GM19397 (cell line): ENCODE measurements around the gene CACNA1G.

Experiments
- ATAC-seq: cut with Tn5 transposase; IDR thresholded peaks from one replicate; pipeline ENCODE4 v1.9.1; 2021; ENCODE audit warnings: mild to moderate bottlenecking, moderate library complexity; ENCODE audit not compliant: unreplicated experiment

CACNA1G gene

GRCh38 chr17:50564916-50565315, 4.4 kb downstream of the CACNA1G start:
- ATAC-seq: no peak

DNA sequence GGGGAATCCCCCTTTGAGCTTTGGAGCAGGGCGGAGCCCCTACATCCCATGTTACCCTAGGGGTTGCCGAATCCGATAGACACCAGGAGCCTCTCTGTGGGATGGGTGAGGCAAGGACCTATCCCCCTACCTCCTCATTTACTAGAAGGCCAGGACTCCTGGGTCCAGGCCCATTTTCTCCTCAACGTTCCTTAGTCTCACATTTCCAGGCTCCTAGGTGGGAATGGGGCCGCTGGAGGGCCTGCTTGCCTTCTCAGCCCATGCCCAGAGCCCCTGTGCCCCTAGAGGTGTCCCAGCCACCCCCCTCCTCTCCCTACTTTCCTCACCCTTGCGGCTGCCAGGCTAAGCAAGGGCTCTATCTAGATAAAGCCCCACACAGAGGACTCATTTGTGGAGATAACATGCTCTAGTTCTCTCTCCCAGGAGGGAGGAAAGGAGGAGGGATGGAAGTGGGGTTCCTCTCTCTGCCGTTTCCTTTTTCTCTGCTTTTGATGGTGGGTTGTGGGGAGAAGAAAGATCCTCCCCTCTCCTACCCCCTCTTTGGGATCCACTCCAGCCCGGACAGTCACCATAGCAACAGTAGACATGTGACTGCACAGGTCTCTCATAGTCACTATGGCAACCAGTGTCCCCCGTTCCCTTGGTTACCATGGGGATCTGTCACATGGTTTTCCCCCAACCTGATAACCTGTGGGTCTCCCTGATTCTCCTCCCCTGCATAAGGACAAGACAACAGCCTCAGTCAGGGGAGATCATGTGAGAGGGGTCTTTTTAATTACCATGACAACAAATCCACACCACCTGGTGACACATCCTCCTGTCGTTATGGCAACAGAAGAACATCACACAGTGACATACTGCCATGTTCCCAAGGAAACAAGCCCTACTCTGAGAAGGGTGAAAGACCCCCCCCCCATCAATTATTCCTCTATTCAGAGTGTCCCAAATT, 5.2 kb downstream of the CACNA1G start:
- ATAC-seq: no peak

- ATAC-seq: no peak
Observed at GRCh38 chr17:50566886-50567285, 6.4 kb downstream of the CACNA1G start.

- ATAC-seq: no peak
Observed at GRCh38 chr17:50568659-50569058, 8.1 kb downstream of the CACNA1G start.

DNA sequence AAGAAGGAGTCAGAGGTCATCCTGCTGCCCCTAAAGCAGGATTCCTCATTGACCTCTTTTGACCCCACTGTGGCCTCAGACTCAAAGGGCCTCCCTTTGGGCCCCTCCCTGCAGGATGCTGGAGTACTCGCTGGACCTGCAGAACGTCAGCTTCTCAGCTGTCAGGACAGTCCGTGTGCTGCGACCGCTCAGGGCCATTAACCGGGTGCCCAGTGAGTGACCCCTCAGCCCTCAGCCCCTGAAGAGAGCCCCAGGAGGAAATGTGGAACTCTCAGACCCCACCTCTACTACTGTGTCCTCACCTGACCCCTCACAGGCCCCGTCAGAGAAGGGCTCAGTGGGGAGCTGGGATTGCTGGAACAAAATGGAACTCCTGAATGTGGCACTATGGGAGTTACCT, 9.1 kb downstream of the CACNA1G start:
- no peak for ATAC-seq

- ATAC-seq: no peak
Observed at GRCh38 chr17:50570032-50570431, 9.5 kb downstream of the CACNA1G start.

GRCh38 chr17:50570528-50570927, 10.0 kb downstream of the CACNA1G start:
- ATAC-seq: no peak

GRCh38 chr17:50571681-50572080, 11.2 kb downstream of the CACNA1G start:
- ATAC-seq: no peak

DNA sequence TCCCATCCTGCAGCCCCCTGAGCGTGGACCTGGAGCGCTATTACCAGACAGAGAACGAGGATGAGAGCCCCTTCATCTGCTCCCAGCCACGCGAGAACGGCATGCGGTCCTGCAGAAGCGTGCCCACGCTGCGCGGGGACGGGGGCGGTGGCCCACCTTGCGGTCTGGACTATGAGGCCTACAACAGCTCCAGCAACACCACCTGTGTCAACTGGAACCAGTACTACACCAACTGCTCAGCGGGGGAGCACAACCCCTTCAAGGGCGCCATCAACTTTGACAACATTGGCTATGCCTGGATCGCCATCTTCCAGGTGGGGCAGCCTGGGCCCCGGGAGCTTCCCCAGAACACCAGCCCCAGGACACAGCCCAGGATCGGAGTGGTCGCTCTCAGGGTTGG, 12.0 kb downstream of the CACNA1G start:
- ATAC-seq: no peak

- ATAC-seq: no peak
Observed at GRCh38 chr17:50573866-50574611, 13.5 kb downstream of the CACNA1G start.

DNA sequence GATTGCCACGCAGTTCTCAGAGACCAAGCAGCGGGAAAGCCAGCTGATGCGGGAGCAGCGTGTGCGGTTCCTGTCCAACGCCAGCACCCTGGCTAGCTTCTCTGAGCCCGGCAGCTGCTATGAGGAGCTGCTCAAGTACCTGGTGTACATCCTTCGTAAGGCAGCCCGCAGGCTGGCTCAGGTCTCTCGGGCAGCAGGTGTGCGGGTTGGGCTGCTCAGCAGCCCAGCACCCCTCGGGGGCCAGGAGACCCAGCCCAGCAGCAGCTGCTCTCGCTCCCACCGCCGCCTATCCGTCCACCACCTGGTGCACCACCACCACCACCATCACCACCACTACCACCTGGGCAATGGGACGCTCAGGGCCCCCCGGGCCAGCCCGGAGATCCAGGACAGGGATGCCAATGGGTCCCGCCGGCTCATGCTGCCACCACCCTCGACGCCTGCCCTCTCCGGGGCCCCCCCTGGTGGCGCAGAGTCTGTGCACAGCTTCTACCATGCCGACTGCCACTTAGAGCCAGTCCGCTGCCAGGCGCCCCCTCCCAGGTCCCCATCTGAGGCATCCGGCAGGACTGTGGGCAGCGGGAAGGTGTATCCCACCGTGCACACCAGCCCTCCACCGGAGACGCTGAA, 15.2 kb downstream of the CACNA1G start:
- ATAC-seq: no peak

DNA sequence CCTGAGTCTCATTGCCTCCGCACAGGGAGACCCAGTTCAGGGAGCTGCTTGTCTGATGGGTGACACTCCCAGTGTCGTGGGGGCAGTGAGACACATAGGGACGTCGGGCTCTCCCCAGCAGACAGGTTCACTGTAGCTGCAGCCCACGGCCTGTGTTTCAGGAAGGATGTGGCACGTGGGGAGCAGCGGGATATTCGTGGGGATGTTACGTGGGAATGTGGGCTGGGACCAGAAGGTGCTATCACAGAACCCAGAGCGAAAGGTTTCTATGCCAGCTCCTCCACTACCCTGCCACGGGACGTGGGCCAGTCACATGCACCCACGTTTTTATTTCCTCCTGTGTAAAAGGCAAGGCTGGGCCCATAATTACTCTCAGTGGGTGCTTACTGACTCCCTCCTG, 16.3 kb downstream of the CACNA1G start:
- no peak for ATAC-seq

- no peak for ATAC-seq
Observed at GRCh38 chr17:50577451-50577954, 17.0 kb downstream of the CACNA1G start.

DNA sequence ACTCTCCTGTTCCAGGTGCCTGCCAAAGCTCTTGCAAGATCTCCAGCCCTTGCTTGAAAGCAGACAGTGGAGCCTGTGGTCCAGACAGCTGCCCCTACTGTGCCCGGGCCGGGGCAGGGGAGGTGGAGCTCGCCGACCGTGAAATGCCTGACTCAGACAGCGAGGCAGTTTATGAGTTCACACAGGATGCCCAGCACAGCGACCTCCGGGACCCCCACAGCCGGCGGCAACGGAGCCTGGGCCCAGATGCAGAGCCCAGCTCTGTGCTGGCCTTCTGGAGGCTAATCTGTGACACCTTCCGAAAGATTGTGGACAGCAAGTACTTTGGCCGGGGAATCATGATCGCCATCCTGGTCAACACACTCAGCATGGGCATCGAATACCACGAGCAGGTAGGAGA, 17.7 kb downstream of the CACNA1G start:
- ATAC-seq: no peak

GRCh38 chr17:50579399-50579798, 18.9 kb downstream of the CACNA1G start:
- no peak for ATAC-seq

GRCh38 chr17:50580646-50581045, 20.1 kb downstream of the CACNA1G start:
- ATAC-seq: no peak

DNA sequence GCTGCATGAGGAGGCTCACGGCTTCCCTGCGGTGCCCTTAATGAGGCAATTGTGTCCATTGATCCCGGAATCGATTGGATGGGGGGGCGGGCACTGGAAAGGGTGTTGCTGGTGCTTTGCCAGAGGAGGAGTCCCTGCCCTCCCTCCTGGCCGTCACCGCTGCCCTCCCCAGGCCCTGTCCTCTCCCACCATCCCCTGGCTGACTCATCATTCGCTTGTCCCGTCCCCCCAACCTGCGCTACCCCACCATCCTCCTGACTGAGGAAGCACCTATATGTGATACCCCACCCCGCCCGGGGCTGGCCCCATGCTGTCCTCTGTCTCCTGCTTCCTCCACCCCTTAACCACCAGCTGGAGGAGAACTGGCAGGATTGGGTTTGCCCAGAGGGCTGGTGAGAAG, 20.8 kb downstream of the CACNA1G start:
- ATAC-seq: no peak

GRCh38 chr17:50582741-50583140, 22.2 kb downstream of the CACNA1G start:
- ATAC-seq: no peak

DNA sequence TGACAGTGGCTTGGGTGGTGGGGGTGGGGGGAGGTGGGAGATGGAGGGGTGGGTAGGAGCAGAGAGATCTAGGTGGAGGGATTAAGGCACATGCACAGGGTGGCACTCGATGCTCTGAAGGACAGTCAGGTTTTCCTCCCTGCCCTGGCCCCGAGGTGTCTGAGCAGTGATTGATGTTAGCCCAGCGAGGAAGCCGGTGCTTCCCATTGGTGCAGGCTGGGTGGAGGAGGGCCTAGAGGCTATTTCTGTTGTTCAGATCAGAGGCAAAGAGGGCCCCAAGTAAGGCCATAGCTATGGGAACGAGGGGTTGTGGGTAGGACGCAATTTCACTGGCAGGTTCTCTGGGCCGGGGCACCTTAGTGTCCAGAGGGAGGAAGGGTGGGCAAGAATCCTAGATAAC, 23.1 kb downstream of the CACNA1G start:
- no peak for ATAC-seq

- ATAC-seq: no peak
Observed at GRCh38 chr17:50584116-50584515, 23.6 kb downstream of the CACNA1G start.

DNA sequence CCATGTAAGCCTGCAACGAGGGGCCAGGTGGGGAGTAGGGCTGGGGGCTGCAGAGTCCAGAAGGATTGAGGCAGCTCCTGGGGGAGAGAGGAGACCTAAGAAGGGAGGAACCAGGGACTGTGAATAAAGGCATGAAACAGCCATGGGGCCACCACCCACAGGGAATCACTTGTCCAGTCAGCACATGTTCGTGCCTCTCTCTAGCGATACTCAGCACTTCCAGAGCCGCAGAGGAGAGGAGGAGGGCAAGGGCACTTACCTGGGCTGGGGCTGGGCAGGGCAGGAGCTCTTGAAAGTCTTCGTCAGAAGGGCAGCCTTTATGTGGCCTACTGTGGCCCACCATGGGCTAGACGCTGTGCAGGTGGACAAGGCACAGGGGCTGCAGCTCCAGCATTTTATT, 24.2 kb downstream of the CACNA1G start:
- ATAC-seq: no peak
